ENCODE results near the gene CYTH1. TPM values are rescaled to one million over a fixed set of nuclear protein-coding genes. Genes with fewer than 3 reads are reported as not detected.

CYTH1 gene
- total RNA-seq, 1 donor from 2014 or later, result 25.0 TPM

GRCh38 chr17:78789663-78790181 is 7.6 kb upstream of the CYTH1 start:
- Histone ChIP-seq H3K4me3 (ENCODE audit: insufficient read depth, low read depth, low read length) (no peak overlapping the region), H4K20me1 (ENCODE audit: insufficient read depth, low read length) (peaks cover 5% of the 10 kb centered on the region), H3K27ac (ENCODE audit: low read depth, low read length) (peak overlapping the region; percentile 27), H3K9ac (ENCODE audit: low read length) (no peak overlapping the region), H3K36me3 (ENCODE audit: insufficient read depth, low read length) (peaks cover 9% of the 10 kb centered on the region), H3K27me3 (ENCODE audit: insufficient read depth, low read length) (no peaks in the 10 kb centered on the region), H3K4me1 (ENCODE audit: insufficient read depth, low read length) (peaks cover 27% of the 10 kb centered on the region), H2AFZ (ENCODE audit: low read depth, low read length) (no peak overlapping the region), H3K4me2 (ENCODE audit: low read length) (peak overlapping the region; percentile 51), H3K79me2 (ENCODE audit: insufficient read depth, low read length) (no peaks in the 10 kb centered on the region), H3K9me3 (ENCODE audit: insufficient read depth, low read depth, low read length) (no peaks in the 10 kb centered on the region)
- no peaks in the 10 kb centered on the region for H3K27me3 Mint-ChIP-seq (ENCODE audit: low read depth, unreplicated experiment)
- FAIRE-seq (no peak), DNase-seq (ENCODE audit: low read depth) (peak; percentile 92)
- no peaks in the 10 kb centered on the region for H3K9me3 Mint-ChIP-seq (ENCODE audit: unreplicated experiment)
- peaks cover 33% of the 10 kb centered on the region for H3K36me3 Mint-ChIP-seq (ENCODE audit: low read depth, unreplicated experiment)
- H3K27ac Mint-ChIP-seq (ENCODE audit: unreplicated experiment), result peak overlapping the region; percentile 62
- peaks cover 11% of the 10 kb centered on the region for H3K4me1 Mint-ChIP-seq (ENCODE audit: low read depth, unreplicated experiment)
- no peak for TF ChIP-seq EZH2 (IDR thresholded peaks at IDR 0.05; ENCODE audit: insufficient read depth, low read length)
- TF ChIP-seq CTCF (IDR thresholded peaks at IDR 0.05; ENCODE audit: insufficient read depth, low read depth, low read length), result no peak
- no peak overlapping the region for H3K4me3 Mint-ChIP-seq (ENCODE audit: unreplicated experiment)

- Mint-ChIP-seq H3K27ac (ENCODE audit: unreplicated experiment) (peak overlapping the region; percentile 62), H3K36me3 (ENCODE audit: low read depth, unreplicated experiment) (peaks cover 29% of the 10 kb centered on the region)
- H3K9ac ChIP-seq (ENCODE audit: low read length), result no peak overlapping the region
Observed at GRCh38 chr17:78789149-78789662, 7.1 kb upstream of the CYTH1 start.

More at GRCh38 chr17:78789149-78789662, 7.1 kb upstream of the CYTH1 start:
- Mint-ChIP-seq H3K4me1 (ENCODE audit: low read depth, unreplicated experiment) (peaks cover 11% of the 10 kb centered on the region), H3K4me3 (ENCODE audit: unreplicated experiment) (no peak overlapping the region), H3K9me3 (ENCODE audit: unreplicated experiment) (no peaks in the 10 kb centered on the region), H3K27me3 (ENCODE audit: low read depth, unreplicated experiment) (no peaks in the 10 kb centered on the region)
- Histone ChIP-seq H3K36me3 (ENCODE audit: insufficient read depth, low read length) (peaks cover 9% of the 10 kb centered on the region), H3K4me2 (ENCODE audit: low read length) (peak overlapping the region; percentile 51), H3K27me3 (ENCODE audit: insufficient read depth, low read length) (no peaks in the 10 kb centered on the region), H3K79me2 (ENCODE audit: insufficient read depth, low read length) (no peaks in the 10 kb centered on the region), H3K4me3 (ENCODE audit: insufficient read depth, low read depth, low read length) (no peak overlapping the region), H3K4me1 (ENCODE audit: insufficient read depth, low read length) (peaks cover 27% of the 10 kb centered on the region), H4K20me1 (ENCODE audit: insufficient read depth, low read length) (peaks cover 5% of the 10 kb centered on the region), H3K27ac (ENCODE audit: low read depth, low read length) (no peak overlapping the region), H2AFZ (ENCODE audit: low read depth, low read length) (no peak overlapping the region), H3K9me3 (ENCODE audit: insufficient read depth, low read depth, low read length) (no peaks in the 10 kb centered on the region)
- DNase-seq (ENCODE audit: low read depth) (no peak), FAIRE-seq (no peak)
- TF ChIP-seq CTCF (IDR thresholded peaks at IDR 0.05; ENCODE audit: insufficient read depth, low read depth, low read length) (no peak), EZH2 (IDR thresholded peaks at IDR 0.05; ENCODE audit: insufficient read depth, low read length) (no peak)

All from astrocyte (in vitro differentiated cells and primary cell).